PFSK-1 (cell line): ENCODE results near the gene DEFB132.

ENCODE experiments used
- FOXP2 ChIP-seq: optimal IDR thresholded peaks from 2 replicates; pipeline ENCODE3; 2011; ENCODE audit warnings: borderline replicate concordance, control low read depth, inconsistent platforms; ENCODE audit not compliant: insufficient read depth; ENCODE audit errors: extremely low read length, extremely low read depth
- POLR2AphosphoS5 ChIP-seq: IDR thresholded peaks from 2 replicates; pipeline ENCODE4 v1.6.1; 2012; ENCODE audit warnings: low read depth, mild to moderate bottlenecking, control low read depth, low read length, moderate library complexity
- SIN3A ChIP-seq: IDR thresholded peaks from 2 replicates; pipeline ENCODE4 v1.6.1; 2012; ENCODE audit warnings: mild to moderate bottlenecking, low read length, moderate library complexity, borderline replicate concordance; ENCODE audit not compliant: insufficient read depth
- TAF1 ChIP-seq: IDR thresholded peaks from 2 replicates; pipeline ENCODE4 v1.6.1; 2012; ENCODE audit warnings: low read length, control low read depth, borderline replicate concordance; ENCODE audit not compliant: insufficient read depth
- TF ChIP-seq, protein P1 (sequence below), 2 experiments: IDR thresholded peaks; 2 replicates each; pipeline versions ENCODE4 v1.6.1 to v1.8.0; 2011 to 2012; ENCODE audit warnings: low read depth in 2 of 2, low read length in 2 of 2, control low read depth in 1 of 2, inconsistent platforms in 1 of 2, mild to moderate bottlenecking in 1 of 2, moderate library complexity in 1 of 2; ENCODE audit not compliant: insufficient read depth in 1 of 2

DNA sequence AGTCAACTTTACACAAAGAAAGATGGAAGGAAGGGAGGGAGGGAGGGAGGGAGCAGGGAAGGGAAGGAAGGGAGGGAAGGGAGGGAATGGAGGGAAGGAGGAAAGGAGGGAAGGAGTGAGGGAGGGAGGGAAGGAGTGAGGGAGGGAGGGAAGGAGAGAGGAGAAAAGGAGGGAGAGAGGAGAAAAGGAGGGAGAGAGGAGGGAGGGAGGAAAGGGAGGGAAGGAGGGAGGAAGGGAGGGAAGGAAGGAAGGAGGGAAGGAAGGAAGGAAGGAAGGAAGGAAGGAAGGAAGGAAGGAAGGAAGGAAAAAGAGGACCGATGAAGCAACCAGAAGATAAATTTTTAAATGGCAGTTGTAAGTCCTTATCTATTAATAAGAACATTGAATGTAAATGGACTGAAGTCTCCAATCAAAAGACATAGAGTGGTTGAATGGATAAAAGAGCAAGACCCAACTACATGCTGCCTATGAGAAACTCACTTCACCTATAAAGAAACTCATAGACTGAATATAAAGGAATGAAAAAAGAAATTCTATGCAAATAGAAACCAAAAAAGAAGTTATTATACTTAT, 36.2 kb upstream of the DEFB132 start:
- TF ChIP-seq TAF1, result no peak
- no peak for TF ChIP-seq SIN3A
- TF ChIP-seq POLR2AphosphoS5, result no peak
- TF ChIP-seq, protein P1, sequence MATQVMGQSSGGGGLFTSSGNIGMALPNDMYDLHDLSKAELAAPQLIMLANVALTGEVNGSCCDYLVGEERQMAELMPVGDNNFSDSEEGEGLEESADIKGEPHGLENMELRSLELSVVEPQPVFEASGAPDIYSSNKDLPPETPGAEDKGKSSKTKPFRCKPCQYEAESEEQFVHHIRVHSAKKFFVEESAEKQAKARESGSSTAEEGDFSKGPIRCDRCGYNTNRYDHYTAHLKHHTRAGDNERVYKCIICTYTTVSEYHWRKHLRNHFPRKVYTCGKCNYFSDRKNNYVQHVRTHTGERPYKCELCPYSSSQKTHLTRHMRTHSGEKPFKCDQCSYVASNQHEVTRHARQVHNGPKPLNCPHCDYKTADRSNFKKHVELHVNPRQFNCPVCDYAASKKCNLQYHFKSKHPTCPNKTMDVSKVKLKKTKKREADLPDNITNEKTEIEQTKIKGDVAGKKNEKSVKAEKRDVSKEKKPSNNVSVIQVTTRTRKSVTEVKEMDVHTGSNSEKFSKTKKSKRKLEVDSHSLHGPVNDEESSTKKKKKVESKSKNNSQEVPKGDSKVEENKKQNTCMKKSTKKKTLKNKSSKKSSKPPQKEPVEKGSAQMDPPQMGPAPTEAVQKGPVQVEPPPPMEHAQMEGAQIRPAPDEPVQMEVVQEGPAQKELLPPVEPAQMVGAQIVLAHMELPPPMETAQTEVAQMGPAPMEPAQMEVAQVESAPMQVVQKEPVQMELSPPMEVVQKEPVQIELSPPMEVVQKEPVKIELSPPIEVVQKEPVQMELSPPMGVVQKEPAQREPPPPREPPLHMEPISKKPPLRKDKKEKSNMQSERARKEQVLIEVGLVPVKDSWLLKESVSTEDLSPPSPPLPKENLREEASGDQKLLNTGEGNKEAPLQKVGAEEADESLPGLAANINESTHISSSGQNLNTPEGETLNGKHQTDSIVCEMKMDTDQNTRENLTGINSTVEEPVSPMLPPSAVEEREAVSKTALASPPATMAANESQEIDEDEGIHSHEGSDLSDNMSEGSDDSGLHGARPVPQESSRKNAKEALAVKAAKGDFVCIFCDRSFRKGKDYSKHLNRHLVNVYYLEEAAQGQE (IDR thresholded peaks at IDR 0.05; ENCODE audit: insufficient read depth in 1 of 2, low read depth in 2 of 2, low read length in 2 of 2), result no peak
- no peak for TF ChIP-seq FOXP2
